ENCODE data around the gene FKRP. TPM values are rescaled to one million over a fixed set of nuclear protein-coding genes. Genes with fewer than 3 reads are reported as not detected.

Gene FKRP
- total RNA-seq, 4 donors from 2014 or later = 7.0 to 14.3 (median 10.5) TPM

DNA sequence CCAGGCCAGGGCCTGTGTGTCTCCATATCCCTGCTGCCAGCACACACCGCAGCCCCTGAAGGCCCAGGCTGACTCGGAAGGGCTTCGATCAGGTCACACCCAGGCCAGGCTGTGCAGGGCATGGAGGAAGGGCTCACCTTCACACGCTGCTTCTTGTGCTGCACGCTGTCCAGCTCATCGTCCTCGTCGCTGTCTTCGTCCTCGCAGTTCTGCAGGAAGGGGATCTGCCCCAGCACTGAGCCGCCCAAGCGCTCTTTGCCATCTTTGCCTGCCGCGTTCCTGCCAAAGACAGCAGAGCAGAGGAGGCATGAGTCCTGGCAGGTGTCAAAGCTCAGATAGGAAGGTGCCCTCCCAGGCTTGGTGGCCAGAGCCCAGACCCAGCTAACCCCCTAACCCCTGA is 15.3 kb upstream of the FKRP start:
- TF ChIP-seq, protein P1, sequence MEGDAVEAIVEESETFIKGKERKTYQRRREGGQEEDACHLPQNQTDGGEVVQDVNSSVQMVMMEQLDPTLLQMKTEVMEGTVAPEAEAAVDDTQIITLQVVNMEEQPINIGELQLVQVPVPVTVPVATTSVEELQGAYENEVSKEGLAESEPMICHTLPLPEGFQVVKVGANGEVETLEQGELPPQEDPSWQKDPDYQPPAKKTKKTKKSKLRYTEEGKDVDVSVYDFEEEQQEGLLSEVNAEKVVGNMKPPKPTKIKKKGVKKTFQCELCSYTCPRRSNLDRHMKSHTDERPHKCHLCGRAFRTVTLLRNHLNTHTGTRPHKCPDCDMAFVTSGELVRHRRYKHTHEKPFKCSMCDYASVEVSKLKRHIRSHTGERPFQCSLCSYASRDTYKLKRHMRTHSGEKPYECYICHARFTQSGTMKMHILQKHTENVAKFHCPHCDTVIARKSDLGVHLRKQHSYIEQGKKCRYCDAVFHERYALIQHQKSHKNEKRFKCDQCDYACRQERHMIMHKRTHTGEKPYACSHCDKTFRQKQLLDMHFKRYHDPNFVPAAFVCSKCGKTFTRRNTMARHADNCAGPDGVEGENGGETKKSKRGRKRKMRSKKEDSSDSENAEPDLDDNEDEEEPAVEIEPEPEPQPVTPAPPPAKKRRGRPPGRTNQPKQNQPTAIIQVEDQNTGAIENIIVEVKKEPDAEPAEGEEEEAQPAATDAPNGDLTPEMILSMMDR (IDR thresholded peaks at IDR 0.05; ENCODE audit: low read depth) = no peak

DNA sequence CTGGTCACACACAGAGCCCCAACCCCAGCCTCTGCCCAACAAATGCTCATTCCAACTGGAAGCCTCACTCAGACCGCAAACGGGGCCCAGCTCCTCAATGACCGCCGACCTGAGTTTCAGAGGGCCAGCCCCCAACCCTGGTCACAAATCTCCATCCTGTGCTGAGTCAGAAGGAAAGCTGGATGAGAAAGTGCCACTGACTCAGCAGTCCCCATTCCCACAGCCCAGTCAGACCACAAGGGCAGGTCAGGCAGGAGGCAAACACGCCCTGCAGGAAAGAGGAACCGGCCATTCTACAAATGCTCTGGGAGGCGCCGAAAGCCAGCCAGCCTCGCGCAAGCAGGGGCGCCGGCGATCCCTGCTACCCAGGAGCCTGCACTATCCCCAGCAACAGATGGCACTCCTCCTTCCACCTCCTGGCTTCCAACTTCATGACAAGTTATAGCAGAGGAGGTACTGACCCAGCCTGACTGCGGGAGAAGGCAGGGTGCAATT is 14.8 kb upstream of the FKRP start:
- TF ChIP-seq, protein P1 (IDR thresholded peaks at IDR 0.05; ENCODE audit: low read depth) = no peak

- TF ChIP-seq, protein P1 (IDR thresholded peaks at IDR 0.05; ENCODE audit: low read depth) = no peak
Observed at GRCh38 chr19:46731584-46731983, 14.3 kb upstream of the FKRP start.

- TF ChIP-seq, protein P1 (IDR thresholded peaks at IDR 0.05; ENCODE audit: low read depth) = no peak
Observed at GRCh38 chr19:46732172-46732938, 13.5 kb upstream of the FKRP start.

DNA sequence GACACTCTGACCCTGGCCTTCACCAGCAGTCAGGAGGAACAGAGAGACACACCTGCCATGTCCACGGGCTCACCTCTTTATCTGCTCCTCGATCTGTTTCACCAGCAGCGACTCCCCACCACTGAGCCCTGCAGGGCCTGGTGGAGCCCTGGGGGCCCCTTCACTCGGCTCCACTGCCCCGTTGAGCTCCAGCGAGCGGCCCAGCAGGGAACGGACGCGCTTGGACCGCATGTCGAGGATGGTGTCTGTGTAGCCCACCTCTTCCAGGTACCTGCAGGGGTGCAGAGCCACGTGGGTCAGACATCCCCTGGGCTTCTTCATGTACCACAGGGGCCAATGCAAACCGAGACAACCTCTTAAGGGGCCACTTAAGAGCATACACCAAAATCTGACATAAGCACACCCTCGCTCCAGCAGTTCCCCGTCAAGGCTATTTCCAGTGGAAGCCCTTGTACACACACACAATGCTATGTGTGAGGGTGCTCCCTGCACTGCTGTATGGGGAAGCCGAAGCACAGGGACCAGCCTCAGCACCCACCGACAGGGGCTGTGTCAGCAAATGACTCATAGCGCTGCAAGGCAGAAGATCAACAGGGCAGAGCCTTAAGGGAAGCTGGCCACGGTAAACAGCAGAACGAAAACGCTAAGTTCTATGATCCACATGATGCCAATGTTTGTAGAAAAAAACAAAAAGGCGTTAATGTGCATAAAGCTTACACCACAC is 12.7 kb upstream of the FKRP start:
- TF ChIP-seq, protein P1 (IDR thresholded peaks at IDR 0.05; ENCODE audit: low read depth) = no peak

GRCh38 chr19:46733690-46734292 is 12.1 kb upstream of the FKRP start:
- TF ChIP-seq, protein P1 (IDR thresholded peaks at IDR 0.05; ENCODE audit: low read depth) = no peak

All from subcutaneous adipose tissue (tissue), 4 donors.